HG02798 (cell line): ENCODE measurements around the gene SPX.

ENCODE experiments used
- ATAC-seq: cut with Tn5 transposase; IDR thresholded peaks from one replicate; pipeline ENCODE4 v1.9.1; 2021; ENCODE audit warnings: mild to moderate bottlenecking; ENCODE audit not compliant: unreplicated experiment, poor library complexity

Gene SPX

DNA sequence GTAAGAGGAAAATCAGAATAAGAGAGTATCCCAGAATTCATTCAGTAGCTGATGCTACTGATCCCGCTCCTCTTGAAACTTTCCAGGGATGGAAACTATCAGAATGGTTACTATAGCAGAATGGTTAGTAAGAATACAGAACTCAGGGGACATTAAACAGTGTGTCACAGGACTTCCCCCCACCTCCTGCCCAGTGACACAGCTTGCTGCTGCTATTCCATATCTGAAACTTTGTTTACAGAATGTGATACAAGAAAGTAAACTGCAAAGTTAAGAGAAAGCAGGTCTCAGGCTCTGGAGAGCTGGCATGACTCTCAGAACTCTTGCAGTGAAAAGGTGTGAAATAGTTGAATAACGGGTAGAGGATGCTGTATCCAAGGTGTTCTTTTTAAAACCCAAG, 3.4 kb downstream of the SPX start:
- ATAC-seq = no peak

GRCh38 chr12:21538061-21538653, 12.1 kb downstream of the SPX start:
- ATAC-seq = no peak

GRCh38 chr12:21539797-21540196, 13.7 kb downstream of the SPX start:
- ATAC-seq = no peak

DNA sequence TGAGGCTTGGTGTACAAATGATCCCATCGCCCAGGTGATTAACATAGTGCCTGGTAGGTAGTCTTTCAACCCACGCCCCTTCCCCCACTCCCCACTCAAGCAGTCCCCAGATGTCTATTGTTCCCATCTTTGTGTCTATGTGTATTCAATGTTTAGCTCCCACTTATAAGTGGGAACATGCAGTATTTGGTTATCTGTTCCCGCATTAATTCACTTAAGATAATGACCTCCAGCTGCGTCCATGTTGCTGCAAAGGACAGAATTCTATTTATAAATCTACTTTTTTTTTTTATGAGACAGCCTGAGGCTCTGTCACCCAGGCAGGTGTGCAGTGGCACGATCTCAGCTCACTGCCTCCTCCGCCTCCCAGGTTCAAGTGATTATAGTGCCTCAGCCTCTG, 15.7 kb downstream of the SPX start:
- ATAC-seq = no peak

DNA sequence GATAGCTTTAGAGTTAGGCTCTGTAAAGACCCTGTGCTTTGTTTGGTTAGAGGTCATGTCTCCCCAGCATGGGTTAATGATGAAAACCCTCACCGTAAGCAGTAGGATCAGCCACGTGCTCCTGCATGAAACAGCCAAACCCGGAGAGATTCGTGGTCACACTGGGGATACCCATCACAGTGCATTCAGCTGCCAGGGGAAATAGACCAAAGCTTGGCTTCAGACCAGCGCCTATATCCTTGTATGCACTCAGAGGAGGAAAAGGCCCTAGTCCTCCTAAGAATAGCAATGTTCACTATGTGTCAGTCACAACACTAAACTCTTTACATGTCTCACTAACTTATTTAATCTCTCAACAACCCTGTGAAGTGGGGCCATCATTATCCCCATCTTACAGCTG, 16.3 kb downstream of the SPX start:
- ATAC-seq = no peak

- ATAC-seq = no peak
Measured at GRCh38 chr12:21543151-21543550, 17.1 kb downstream of the SPX start.

GRCh38 chr12:21545557-21545956, 19.5 kb downstream of the SPX start:
- ATAC-seq = no peak

- ATAC-seq = no peak
Measured at GRCh38 chr12:21546716-21547115, 20.6 kb downstream of the SPX start.

DNA sequence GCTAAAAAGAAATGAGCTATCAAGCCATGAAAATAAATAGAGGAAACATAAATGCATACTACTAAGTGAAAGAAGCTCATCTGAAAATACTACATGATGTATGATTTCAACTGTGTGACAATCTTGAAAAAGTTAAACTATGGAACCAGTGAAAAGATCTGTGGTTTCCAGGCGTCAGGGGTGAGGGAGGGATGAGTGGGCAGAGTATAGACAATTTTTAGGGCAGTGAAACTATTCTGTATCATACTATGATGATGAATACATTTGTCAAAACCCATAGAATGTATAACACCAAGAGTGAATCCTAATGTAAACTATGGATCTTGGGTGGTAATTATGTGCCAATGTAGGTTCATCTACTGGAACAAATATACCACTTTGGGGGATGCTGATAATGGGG, 21.3 kb downstream of the SPX start:
- ATAC-seq = no peak

DNA sequence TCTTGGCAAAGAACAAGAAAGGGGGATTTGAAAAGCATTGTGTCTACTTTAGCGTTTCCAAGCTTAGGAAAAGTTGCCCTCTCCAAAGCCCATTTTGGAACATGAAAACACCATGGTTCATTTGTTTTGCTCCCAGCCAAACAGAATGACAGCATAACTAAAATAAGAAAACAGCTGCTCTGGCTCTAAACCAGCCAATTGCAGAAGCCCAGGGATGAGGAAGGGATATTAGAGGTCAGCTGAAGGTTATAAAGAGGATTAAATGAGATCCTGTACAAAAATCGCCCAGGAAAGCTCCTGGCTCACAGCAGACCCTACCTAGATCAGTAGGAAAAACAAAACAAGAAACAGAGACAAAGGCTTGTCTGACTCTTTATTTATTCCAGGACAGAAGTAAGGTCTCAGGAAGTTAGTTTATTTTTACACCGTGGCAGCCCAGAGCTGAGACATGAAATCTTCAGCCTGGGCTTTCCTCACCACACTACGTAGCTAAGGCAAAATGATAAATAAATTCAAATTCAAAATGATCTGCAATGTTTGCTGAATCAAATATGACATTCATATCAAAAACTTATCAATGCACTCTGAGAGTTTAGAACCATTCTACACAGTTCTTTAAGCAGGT, 25.9 kb downstream of the SPX start:
- ATAC-seq = no peak

DNA sequence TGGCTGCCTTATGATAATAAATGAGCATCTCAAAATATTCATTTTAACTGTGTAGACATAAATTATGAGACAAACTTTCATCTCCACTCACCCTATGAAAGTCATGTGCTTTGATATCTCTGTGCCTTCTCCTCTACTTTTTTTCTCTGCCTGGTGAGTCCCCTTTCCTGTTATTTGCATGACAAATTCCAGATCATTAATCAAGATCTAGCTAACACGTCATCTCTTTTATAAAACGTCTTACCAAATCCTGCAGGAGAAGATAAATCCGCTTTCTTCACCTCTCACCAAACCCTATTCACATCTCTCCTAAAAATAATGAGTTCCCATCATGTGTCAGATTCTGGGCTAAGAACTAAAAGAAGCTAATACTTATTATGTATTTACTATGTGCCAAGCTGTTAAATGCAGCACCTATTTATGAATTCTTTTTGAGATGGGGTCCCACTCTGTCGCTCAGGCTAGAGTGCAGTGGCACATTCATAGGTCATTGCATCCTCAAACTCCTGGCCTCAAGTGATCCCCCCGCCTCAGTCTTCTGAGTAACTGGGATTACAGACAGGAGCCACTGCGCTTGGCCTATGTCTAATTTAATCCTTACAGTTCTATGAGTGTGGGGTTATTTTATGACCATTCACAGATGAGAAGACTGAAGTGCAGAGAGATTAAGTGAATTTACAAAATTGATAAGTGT, 26.7 kb downstream of the SPX start:
- ATAC-seq = no peak

- no peak for ATAC-seq
Measured at GRCh38 chr12:21553329-21553675, 27.2 kb downstream of the SPX start.

DNA sequence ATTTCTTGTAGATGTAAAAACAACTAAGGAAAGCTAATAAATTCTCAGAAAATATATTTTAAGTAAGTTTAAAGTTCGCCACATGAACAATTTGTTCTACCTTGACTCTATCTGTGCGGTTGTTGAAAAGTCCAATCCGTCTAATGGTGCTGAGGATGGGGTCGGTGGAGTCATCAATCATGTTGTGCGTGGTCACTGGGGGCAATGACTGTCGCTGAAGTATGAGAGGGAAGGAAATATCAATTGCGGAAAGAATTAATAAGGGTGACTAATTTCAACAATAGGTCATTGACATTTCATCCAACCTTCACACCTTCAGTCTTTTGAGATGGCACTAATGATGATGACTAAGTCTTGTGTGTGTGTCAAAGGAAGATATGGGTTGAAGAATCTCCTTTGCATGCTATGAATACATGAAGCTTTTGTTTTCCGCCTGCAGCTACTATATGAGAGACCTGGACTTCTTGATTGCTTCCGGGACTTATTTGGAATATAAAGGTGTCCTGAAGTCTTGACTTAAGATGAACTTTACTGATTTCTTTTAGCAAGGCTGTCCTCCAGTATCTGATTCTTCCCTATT, 32.1 kb downstream of the SPX start:
- ATAC-seq = no peak

DNA sequence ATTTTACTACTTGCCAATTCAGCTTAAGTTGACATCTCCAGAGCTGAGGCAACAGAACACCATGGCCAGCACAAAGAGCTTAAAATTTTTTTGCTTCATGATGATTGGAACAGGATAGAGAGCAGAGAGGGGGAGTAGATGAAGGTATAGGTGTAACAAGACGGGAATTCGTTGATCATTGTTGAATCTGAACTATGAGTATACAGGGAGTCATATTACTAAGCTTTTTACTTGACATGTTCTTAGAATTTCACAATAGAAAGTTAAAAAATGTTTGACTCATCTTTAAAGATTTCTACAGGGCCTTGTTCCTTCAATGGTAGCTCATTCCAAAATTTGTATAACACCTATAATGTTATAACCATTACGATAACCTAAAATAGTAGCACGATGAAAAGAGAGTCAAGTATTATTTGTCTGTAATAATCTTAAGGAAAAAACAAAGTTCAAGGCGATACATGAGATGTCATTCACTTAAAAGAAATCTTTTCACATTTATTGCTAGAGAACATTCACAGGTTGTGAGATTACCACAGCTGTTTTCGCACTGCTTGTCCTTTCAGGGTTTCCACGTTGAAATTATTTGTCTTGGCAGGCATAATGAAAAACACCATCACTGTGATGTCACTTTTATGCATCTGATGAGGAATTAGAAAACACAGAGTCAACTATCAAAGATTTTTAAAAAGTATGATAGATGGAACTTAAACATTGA, 33.9 kb downstream of the SPX start:
- ATAC-seq = no peak

GRCh38 chr12:21561158-21561557, 35.1 kb downstream of the SPX start:
- ATAC-seq = no peak

DNA sequence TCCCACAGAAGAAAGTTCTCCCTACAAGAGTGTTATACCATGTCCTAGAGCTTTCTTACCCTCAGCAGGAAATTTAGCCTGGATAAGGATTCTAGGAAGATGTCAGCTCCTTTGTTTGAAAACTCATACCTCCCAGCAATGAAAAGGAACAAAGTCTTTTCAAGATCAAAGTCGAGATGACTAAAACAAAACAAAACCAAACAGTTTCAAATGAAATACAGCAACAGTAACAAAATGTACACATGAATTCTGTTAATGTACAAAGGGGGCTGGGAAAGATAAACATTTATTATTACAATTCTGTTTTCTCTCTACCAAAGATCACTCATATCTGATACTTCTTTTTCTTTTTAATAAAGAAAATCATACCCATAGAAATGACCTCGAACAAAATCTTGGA, 36.8 kb downstream of the SPX start:
- no peak for ATAC-seq

DNA sequence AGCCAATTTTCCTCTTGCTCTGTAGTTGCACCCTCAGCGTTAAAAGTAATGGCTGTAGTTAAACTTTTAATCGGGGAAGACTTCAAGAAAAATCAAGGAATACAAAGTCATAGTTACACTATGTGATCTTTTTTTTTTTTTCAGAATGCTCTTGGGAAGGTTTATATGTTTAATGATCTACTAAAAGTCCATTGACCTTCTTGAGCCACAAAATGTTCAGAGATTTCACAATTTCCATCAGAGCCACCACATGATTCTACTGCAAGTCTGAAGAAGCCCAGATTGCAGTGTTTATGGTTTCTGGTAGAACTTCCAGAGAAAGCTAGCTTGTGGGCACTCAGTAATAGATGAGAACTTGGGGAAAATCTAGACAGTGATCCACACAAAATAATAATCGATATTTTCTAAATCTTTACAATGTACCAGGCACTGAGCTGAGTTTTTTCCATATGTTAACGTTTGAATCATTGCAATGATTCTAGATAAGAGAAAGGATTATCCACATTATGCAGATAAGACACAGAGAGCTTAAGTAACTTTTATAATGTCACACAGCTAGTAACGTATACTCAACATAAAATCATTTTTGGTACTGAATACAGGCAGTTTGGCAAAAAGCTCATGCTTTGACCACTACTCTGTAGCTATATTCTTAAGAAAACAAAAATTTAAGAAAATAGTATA, 40.3 kb downstream of the SPX start:
- no peak for ATAC-seq

- no peak for ATAC-seq
Measured at GRCh38 chr12:21566907-21567394, 40.9 kb downstream of the SPX start.

- no peak for ATAC-seq
Measured at GRCh38 chr12:21568115-21568514, 42.0 kb downstream of the SPX start.

GRCh38 chr12:21571046-21571445, 45.0 kb downstream of the SPX start:
- no peak for ATAC-seq
